HUES64 (cell line): ENCODE measurements around the gene GPR42.

Source experiments
- H3K27ac ChIP-seq: 2 replicates; pipeline ENCODE4 v1.7.0; 2013; ENCODE audit warnings: low read depth, low read length, inconsistent platforms
- H3K27me3 ChIP-seq: 2 replicates; pipeline ENCODE4 v1.6.1; 2013; ENCODE audit warnings: mild to moderate bottlenecking, low read length; ENCODE audit not compliant: insufficient read depth
- H3K36me3 ChIP-seq: 2 replicates; pipeline ENCODE4 v1.6.1; 2013; ENCODE audit warnings: mild to moderate bottlenecking, low read length; ENCODE audit not compliant: insufficient read depth
- H3K4me1 ChIP-seq: 2 replicates; pipeline ENCODE4 v1.6.1; 2013; ENCODE audit warnings: mild to moderate bottlenecking, low read length, moderate library complexity; ENCODE audit not compliant: insufficient read depth
- H3K4me3 ChIP-seq: 2 replicates; pipeline ENCODE4 v1.5.1; 2013; ENCODE audit warnings: mild to moderate bottlenecking, low read length, moderate library complexity
- H3K9ac ChIP-seq: 2 replicates; pipeline ENCODE4 v1.6.1; 2013; ENCODE audit warnings: mild to moderate bottlenecking, low read depth, low read length
- H3K9me3 ChIP-seq: 2 replicates; pipeline ENCODE4 v1.6.1; 2013; ENCODE audit warnings: low read depth, low read length; ENCODE audit not compliant: insufficient read depth
- WGBS: fragments of 150-250, 120-280 bp; methylation state at CpG from one replicate; pipeline ENCODE4 v1.1.7; 2013; ENCODE audit warnings: missing lambda C conversion rate; 5-methylcytosine and 5-hydroxymethylcytosine counted together

Gene GPR42

DNA sequence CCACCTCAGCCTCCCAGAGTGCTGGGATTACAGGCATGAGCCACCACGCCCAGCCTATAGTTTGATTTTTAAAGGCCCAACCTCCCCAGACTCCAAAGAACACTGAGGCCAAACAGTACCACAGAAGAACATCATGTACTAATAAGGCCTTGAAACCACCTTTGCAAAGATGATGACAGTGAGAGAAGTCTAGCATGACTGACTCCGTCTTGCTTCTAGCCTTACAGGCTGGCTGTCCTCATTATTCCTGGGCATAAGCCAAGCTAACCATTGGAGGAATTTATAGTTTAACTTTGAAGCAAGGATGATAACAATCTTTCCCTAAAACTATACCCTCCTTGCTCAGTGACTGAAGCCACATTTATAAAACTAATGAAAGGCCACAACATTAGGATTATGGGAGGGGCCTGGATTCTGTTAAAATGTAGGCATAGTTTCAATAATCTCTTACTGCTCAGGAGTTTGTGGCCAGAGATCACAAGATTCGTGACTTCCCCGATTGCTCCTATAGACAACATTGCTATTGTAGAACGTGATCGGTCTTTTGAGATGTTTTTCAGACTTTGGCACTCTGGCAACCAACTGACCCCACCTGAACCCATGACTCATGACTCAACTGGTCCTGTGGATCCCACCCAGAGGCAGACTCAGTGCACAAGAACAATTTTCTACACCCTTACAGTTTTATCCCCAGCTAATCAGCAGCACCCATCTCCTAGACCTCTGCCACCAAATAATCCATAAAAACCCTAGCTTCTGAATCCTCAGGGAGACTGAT is 17.6 kb downstream of the GPR42 start:
- Histone ChIP-seq H3K9me3 (peaks cover 35% of the 10 kb centered on the region), H3K9ac (no peak overlapping the region), H3K4me3 (no peak overlapping the region), H3K36me3 (no peaks in the 10 kb centered on the region), H3K27ac (no peak overlapping the region), H3K4me1 (no peaks in the 10 kb centered on the region), H3K27me3 (no peaks in the 10 kb centered on the region)
- 97% methylated on average over 6 of the region's 6 CpGs for WGBS

DNA sequence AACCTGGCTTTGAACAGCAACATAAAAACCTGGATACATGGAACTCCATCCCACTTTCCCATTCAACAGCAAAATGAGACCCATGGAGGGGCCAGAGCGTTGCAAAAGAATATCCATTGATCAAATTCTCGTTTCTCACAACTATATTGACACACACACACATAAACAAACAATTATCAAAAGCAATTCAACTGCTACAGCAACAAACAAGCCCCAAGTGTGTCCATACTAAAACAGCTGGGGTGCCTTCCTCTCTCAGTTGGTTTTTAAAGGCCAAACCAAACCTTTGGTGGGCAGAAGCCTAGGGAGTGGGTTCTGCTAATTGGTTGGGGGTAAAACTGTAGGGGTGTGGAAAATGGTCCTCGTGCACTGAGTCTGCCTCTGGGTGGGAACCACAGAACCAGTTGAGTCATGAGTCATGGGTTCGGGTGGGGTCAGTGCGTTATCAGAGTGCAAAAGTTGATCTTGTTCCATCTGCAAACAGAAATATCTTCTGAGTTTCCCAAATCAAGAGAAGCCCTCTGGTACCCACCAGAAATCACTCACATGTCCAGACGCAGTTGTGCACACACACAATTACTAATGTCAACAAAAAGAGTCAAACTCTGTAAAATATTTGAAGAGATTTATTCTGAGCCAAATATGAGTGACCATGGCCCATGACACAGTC is 18.5 kb downstream of the GPR42 start:
- H3K36me3 ChIP-seq = no peaks in the 10 kb centered on the region
- WGBS = 92% methylated on average over 6 of the region's 6 CpGs
- H3K4me1 ChIP-seq = no peaks in the 10 kb centered on the region
- H3K9ac ChIP-seq = no peak overlapping the region
- no peak overlapping the region for H3K27ac ChIP-seq
- H3K27me3 ChIP-seq = no peaks in the 10 kb centered on the region
- no peak overlapping the region for H3K4me3 ChIP-seq
- H3K9me3 ChIP-seq = peaks cover 29% of the 10 kb centered on the region

DNA sequence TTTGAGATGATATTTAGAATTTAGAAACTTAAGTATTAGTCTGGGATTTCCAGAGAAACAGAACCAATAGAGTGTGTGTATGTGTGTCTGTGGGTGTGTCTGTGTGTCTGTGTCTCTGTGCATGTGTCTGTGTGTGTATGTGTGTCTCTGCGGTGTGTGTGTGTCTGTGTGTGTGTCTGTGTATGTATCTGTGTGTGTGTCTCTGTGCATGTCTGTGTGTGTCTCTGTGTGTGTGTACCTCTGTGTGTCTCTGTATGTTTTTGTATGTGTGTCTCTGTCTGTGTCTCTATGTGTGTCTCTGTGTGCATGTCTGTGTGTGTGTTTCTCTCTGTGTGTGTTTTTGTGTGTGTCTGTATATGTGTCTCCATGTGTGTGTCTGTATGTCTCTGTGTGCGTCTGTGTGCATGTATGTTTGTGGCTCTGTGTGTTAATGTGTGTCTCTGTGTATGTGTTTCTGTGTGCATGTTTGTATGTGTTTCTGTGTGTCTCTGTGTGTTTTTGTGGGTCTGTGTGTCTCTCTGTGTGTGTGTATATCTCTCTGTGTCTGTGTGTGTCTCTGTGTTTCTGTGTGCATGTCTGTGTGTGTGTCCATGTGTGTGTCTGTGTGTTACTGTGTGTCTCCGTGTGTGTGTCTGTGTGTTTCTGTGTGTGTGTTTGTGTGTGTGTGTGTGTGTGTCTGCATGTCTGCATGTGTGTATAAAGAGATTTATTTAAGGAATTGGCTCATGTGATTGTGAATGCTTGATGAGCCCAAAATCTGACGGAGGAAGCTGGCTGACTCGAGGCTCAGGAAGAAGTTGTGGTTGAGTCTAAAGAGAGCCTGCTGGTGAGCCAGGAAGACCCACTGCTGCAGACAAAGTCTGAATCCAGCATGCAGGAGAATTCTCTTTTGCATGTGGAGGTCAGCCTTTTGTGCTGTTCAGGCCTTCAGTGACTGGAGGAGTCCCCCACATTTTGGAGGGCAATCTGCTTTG is 22.2 kb downstream of the GPR42 start:
- no peak overlapping the region for H3K9ac ChIP-seq
- no peaks in the 10 kb centered on the region for H3K36me3 ChIP-seq
- no peaks in the 10 kb centered on the region; the same call in 1 of the 2 replicates for H3K9me3 ChIP-seq
- no peak overlapping the region for H3K4me3 ChIP-seq
- H3K27ac ChIP-seq = no peak overlapping the region
- WGBS = 91% methylated on average over 5 of the region's 5 CpGs
- H3K4me1 ChIP-seq = no peaks in the 10 kb centered on the region
- no peaks in the 10 kb centered on the region for H3K27me3 ChIP-seq

DNA sequence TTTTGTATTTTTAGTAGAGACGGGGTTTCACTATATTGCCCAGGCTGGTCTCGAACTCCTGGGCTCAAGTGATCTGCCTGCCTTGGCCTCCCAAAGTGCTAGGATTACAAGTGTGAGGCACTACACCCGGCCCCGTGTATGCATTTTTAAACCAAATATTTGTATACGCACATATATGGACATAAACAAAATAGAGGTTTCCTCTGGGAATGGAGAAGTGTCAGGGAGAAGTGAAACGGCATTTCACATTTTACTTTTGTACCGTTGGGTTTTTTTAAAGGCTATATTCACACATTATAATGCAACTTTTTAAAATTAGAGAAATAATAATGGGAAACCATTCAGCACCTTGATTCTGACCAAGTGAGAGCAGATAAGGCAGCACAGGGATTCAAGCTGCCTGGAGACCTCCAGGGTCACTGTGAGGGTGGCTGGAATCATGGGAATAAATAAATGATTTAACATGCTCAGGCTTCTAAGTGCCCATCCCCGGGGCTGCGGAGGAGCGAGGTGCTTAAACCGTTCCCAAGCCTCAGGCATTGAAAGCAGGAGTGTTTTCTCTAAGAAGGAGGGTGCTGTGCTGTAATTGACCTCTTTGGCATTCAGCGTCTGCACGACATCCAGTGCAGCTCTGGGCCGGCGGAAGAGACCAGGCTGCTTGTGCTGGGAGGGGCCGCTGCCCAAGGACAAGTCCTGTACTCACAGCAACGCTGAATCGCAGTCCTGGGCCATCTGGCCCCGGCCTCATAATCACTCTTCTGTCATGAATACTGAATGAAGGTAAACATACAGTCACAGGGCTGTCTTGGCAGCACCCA is 24.7 kb downstream of the GPR42 start:
- Histone ChIP-seq H3K27me3 (no peaks in the 10 kb centered on the region), H3K9ac (no peak overlapping the region), H3K27ac (no peak overlapping the region), H3K4me3 (no peak overlapping the region), H3K4me1 (no peaks in the 10 kb centered on the region), H3K36me3 (no peaks in the 10 kb centered on the region), H3K9me3 (no peaks in the 10 kb centered on the region)
- WGBS = 61% methylated on average over 17 of the region's 19 CpGs

DNA sequence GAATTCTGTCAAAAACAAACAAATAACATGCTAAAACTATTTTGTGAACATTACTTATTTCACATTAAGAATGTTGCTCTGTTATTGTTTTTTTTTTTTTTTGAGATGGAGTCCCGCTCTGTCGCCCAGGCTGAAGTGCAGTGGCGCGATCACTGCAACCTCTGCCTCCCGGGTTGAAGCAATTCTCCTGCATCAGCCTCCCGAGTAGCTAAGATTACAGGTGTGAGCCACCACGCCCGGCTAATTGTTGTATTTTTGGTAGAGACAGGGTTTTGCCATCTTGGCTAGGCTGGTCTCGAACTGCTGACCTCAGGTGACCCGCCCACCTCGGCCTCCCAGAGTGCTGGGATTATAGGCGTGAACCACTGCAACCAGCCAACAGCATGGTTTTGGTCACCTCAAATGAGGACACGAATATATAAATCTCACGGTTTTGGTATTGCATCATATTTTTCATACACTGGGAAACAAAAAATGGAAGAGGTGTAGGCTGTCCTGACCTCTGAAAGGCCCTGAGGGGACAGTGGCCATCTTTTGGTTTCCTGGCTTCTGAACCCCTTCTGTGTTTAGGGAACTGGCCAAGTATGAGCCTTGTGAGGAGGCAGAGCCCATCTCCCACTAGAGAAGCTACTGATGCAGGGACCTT is 25.5 kb downstream of the GPR42 start:
- Histone ChIP-seq H3K4me1 (no peaks in the 10 kb centered on the region), H3K9me3 (no peaks in the 10 kb centered on the region), H3K4me3 (no peak overlapping the region), H3K27ac (no peak overlapping the region), H3K27me3 (no peaks in the 10 kb centered on the region), H3K36me3 (no peaks in the 10 kb centered on the region), H3K9ac (no peak overlapping the region)
- WGBS = 93% methylated on average over 14 of the region's 14 CpGs

DNA sequence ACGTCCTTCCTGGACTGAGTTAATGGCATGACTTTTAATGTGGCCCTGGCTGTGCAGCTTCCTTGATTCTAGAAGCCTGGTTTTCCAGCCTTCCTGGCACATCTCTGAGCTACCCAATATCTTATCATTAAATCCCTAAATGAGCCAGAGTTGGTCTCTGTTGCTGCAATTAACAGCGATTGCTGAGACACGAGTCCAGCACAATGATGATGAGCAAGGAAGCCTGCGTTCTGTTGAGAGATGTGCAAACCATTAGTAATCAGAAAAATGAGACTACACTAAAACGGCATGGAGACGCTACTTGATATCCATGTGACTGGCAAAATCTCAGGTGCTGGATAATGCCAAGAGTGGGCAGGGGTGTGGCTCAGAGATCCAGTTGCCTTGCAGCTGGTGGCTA is 26.2 kb downstream of the GPR42 start:
- no peaks in the 10 kb centered on the region for H3K27me3 ChIP-seq
- 94% methylated on average over 6 of the region's 6 CpGs for WGBS
- H3K4me3 ChIP-seq = no peak overlapping the region
- no peaks in the 10 kb centered on the region for H3K9me3 ChIP-seq
- no peaks in the 10 kb centered on the region for H3K36me3 ChIP-seq
- H3K9ac ChIP-seq = no peak overlapping the region
- H3K4me1 ChIP-seq = no peaks in the 10 kb centered on the region
- H3K27ac ChIP-seq = no peak overlapping the region

DNA sequence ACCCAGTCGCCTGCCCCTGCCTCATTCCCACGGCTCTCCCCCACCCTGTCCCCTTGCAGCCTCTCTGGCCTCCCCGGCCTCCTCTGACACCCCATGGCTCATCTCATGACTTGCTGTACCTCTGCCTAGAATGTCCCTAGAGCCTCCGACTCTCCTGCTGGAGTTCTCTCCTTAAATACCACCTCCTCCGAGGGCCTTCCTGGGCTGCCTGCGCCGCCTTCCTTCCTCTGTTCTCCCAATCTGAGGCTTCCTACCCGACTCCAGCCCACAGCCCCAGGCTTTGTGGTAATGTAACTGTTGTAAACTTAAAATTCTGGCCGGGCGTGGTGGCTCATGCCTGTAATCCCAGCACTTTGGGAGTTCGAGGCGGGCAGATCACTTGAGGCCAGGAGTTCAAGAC is 27.7 kb downstream of the GPR42 start:
- no peaks in the 10 kb centered on the region for H3K36me3 ChIP-seq
- no peaks in the 10 kb centered on the region for H3K4me1 ChIP-seq
- H3K4me3 ChIP-seq = no peak overlapping the region
- WGBS = 93% methylated on average over 12 of the region's 12 CpGs
- H3K9ac ChIP-seq = no peak overlapping the region
- H3K9me3 ChIP-seq = no peaks in the 10 kb centered on the region
- H3K27ac ChIP-seq = no peak overlapping the region
- H3K27me3 ChIP-seq = no peaks in the 10 kb centered on the region

DNA sequence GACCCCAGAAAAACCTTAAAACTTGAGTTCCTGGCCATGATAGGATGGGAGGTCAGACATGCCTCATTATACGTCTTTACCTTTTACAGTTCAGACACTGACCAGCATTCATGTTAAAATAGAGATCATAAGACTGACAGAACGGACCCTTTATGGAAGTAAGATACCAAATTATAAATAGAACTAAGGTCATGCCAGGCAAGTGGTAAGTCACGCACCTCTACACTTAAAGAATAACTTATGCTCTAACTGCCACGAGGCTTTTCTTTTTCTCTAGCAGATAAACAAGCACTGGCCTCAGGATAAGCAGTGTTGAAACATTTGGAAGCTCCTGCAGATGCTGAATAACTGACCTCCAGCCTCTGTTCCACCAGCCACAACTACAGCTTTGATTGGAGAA is 28.4 kb downstream of the GPR42 start:
- H3K27ac ChIP-seq = no peak overlapping the region
- H3K9me3 ChIP-seq = no peaks in the 10 kb centered on the region
- 94% methylated on average over 4 of the region's 4 CpGs for WGBS
- no peak overlapping the region for H3K9ac ChIP-seq
- H3K27me3 ChIP-seq = no peaks in the 10 kb centered on the region
- H3K4me1 ChIP-seq = no peaks in the 10 kb centered on the region
- no peak overlapping the region for H3K4me3 ChIP-seq
- no peaks in the 10 kb centered on the region for H3K36me3 ChIP-seq

DNA sequence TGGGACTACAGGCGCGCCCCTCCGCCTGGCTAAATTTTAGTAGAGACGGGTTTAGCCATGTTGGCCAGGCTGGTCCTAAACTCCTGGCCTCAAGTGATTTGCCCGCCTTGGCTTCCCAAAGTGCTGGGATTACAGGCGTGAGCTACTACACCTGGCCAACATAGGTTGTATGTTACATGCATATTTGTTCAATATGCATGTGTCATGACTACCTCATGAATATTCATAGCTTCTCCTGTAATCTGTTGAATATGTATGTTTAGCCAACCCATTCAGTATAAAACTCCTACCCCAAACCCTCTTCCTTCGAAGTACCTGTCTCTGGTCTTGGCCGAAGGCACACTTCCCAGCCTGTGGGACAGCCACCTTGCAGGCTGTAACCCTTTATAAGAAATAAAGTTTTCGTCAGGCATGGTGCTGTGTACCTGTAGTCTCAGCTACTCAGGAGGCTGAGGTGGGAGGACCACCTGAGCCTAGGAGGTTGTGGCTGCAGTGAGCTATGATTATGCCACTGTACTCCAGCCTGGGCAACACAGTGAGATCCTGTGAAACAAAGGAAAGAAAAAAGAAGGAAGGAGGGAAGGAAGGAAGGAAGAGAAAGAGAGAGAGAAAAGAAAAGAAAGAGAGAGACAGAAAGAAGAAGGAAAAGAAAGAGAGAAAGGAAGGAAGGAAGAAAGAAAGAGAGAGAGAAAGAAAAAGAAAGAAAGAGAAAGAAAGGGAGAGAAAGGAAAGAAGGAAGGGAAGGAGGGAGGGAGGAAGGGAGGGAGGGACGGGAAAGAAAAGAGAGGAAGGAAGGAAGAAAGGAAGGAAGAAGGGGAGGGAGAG is 29.3 kb downstream of the GPR42 start:
- Histone ChIP-seq H3K4me1 (no peaks in the 10 kb centered on the region), H3K36me3 (no peaks in the 10 kb centered on the region), H3K4me3 (no peak overlapping the region), H3K9ac (no peak overlapping the region), H3K27me3 (no peaks in the 10 kb centered on the region), H3K27ac (no peak overlapping the region), H3K9me3 (no peaks in the 10 kb centered on the region)
- 90% methylated on average over 10 of the region's 10 CpGs for WGBS

DNA sequence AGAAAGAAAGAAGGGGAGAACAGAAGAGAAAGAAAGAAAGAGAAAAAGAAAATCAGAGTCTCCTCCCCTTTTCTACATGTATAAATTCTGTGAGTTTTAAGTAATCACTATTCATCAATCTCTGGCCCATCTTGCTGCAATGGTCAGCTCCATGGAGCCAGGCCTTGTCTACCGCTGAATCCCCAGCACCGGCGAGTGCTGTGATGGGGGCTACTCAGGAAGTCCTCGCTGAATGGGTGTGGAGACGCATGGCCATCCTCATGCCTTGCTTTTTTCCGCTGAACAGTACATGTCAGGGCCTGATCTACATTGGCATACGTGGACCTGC is 29.9 kb downstream of the GPR42 start:
- no peaks in the 10 kb centered on the region for H3K36me3 ChIP-seq
- 92% methylated on average over 7 of the region's 7 CpGs for WGBS
- H3K27me3 ChIP-seq = no peaks in the 10 kb centered on the region
- no peak overlapping the region for H3K27ac ChIP-seq
- H3K4me3 ChIP-seq = no peak overlapping the region
- no peaks in the 10 kb centered on the region for H3K9me3 ChIP-seq
- H3K9ac ChIP-seq = no peak overlapping the region
- H3K4me1 ChIP-seq = no peaks in the 10 kb centered on the region
